H1 (cell line): ENCODE measurements around the gene MAP7. TPM values are rescaled to one million over a fixed set of nuclear protein-coding genes. Genes with fewer than 3 reads are reported as not detected.

ENCODE experiments used
- CHD7 ChIP-seq: fragments of 300-600 bp; sonication (generic); IDR thresholded peaks from 2 replicates; pipeline ENCODE4 v1.7.1; 2012; ENCODE audit warnings: low read length, moderate library complexity, mild to moderate bottlenecking, inconsistent platforms; ENCODE audit not compliant: insufficient replicate concordance
- CTBP2 ChIP-seq: IDR thresholded peaks from 2 replicates; pipeline ENCODE4 v1.7.0; 2011; ENCODE audit warnings: borderline replicate concordance, mild to moderate bottlenecking, moderate library complexity, mixed read lengths, low read length; ENCODE audit not compliant: insufficient read depth, insufficient read length
- EZH2 ChIP-seq: fragments of 200-600 bp; sonication (generic); IDR thresholded peaks from 2 replicates; pipeline ENCODE4 v1.7.1; 2012; ENCODE audit warnings: low read depth, mild to moderate bottlenecking, moderate library complexity, low read length, inconsistent platforms; ENCODE audit not compliant: severe bottlenecking
- RBBP5 ChIP-seq: IDR thresholded peaks from 2 replicates; pipeline ENCODE4 v1.7.1; 2012; ENCODE audit warnings: low read depth, mild to moderate bottlenecking, inconsistent platforms, low read length, moderate library complexity, borderline replicate concordance
- SIRT6 ChIP-seq: IDR thresholded peaks from one replicate; pipeline ENCODE4 v1.7.1; 2012; ENCODE audit warnings: low read length, inconsistent platforms
- polyA plus RNA-seq, 7 experiments: library from polyadenylated mRNA; depleted of rRNA in 3 of 7; stranded (reverse) in 5 of 7; unstranded in 2 of 7; fragments of >200 nt in 5 of 7; fragments of 200-250 nt in 2 of 7; gene quantifications; 1 replicate in 5 of 7; 2 replicates in 1 of 7; 4 replicates in 1 of 7; pipeline versions ENCODE4 v1.2.1 to v1.2.3, GENCODE V29; 2011 to 2013; ENCODE audit warnings: missing spikeins in 2 of 7, mixed read lengths in 2 of 7
- total RNA-seq: library from RNA; stranded (reverse); fragmentation: NEBNext Ultra II Directional; extraction: Animal tissue kit (Norgen Biotek cat#: 25700); gene quantifications from 2 replicates; pipeline ENCODE4 v1.2.1, GENCODE V29; 2021

The MAP7 gene
- total and polyA plus RNA-seq, 2 of the 8 experiments (the other 6 are each of a cell fraction or from before 2014, with no cell fraction given), result 13.5 to 66.9 TPM

GRCh38 chr6:136344420-136344819 is 205.8 kb downstream of the MAP7 start (continued):
- TF ChIP-seq CHD7 (no peak), CTBP2 (no peak), SIRT6 (no peak), EZH2 (no peak), RBBP5 (no peak)
